Neural progenitor cell (in vitro differentiated cells): Measurements from ENCODE around the gene GOLT1A. TPM values are rescaled to one million over a fixed set of nuclear protein-coding genes. Genes with fewer than 3 reads are reported as not detected.

ENCODE experiments used
- DNase-seq: peaks from one replicate; pipeline ENCODE4 v3.0.0-alpha.2; 2016; ENCODE audit warnings: low spot score
- H2AFZ ChIP-seq: fragments of 200-600 bp; sonication (generic); replicated peaks from 2 replicates; pipeline ENCODE4 v1.6.1; 2016; ENCODE audit warnings: antibody characterized with exemption
- H3F3A ChIP-seq: fragments of 200-600 bp; sonication (generic); 2 replicates; pipeline ENCODE4 v1.6.1; 2016; ENCODE audit warnings: antibody characterized with exemption, low read depth
- H3K27ac ChIP-seq: fragments of 200-600 bp; sonication (generic); 2 replicates; pipeline ENCODE4 v1.5.1; 2016; ENCODE audit warnings: mild to moderate bottlenecking
- H3K27me3 ChIP-seq: fragments of 200-600 bp; sonication (generic); 2 replicates; pipeline ENCODE4 v1.6.1; 2016; ENCODE audit warnings: mild to moderate bottlenecking, moderate library complexity
- H3K36me3 ChIP-seq: fragments of 200-600 bp; sonication (generic); 2 replicates; pipeline ENCODE4 v1.5.1; 2016
- H3K4me1 ChIP-seq: fragments of 200-600 bp; sonication (generic); 2 replicates; pipeline ENCODE4 v1.6.1; 2016; ENCODE audit warnings: mixed run types
- H3K4me2 ChIP-seq: fragments of 200-600 bp; sonication (generic); 2 replicates; pipeline ENCODE4 v1.6.1; 2016
- H3K4me3 ChIP-seq: fragments of 200-600 bp; sonication (generic); 2 replicates; pipeline ENCODE4 v1.5.1; 2016
- H3K79me2 ChIP-seq: fragments of 200-600 bp; sonication (generic); 2 replicates; pipeline ENCODE4 v1.6.1; 2016; ENCODE audit warnings: low read depth
- H3K9ac ChIP-seq: fragments of 200-600 bp; sonication (generic); 2 replicates; pipeline ENCODE4 v1.6.1; 2016
- H3K9me3 ChIP-seq: fragments of 200-600 bp; sonication (generic); 2 replicates; pipeline ENCODE4 v1.5.1; 2016; ENCODE audit warnings: low read depth
- H4K20me1 ChIP-seq: fragments of 200-600 bp; sonication (generic); 2 replicates; pipeline ENCODE4 v1.6.1; 2016; ENCODE audit warnings: low read depth
- H3K27ac Mint-ChIP-seq: 3 replicates; pipeline ENCODE4 v1.8.0; 2021; ENCODE audit warnings: mixed read lengths
- H3K27me3 Mint-ChIP-seq: 2 replicates; pipeline ENCODE4 v1.8.0; 2022; ENCODE audit warnings: low read depth, mild to moderate bottlenecking, inconsistent platforms, moderate library complexity, mixed read lengths; ENCODE audit not compliant: insufficient read depth
- H3K36me3 Mint-ChIP-seq: 3 replicates; pipeline ENCODE4 v1.8.0; 2021; ENCODE audit warnings: mixed read lengths
- H3K4me1 Mint-ChIP-seq: 3 replicates; pipeline ENCODE4 v1.8.0; 2021; ENCODE audit warnings: mixed read lengths
- H3K4me3 Mint-ChIP-seq: 3 replicates; pipeline ENCODE4 v1.8.0; 2021; ENCODE audit warnings: mild to moderate bottlenecking, moderate library complexity, mixed read lengths
- H3K9me3 Mint-ChIP-seq: 3 replicates; pipeline ENCODE4 v1.8.0; 2020; ENCODE audit warnings: mixed read lengths
- CTCF ChIP-seq: fragments of 200-600 bp; sonication (generic); IDR thresholded peaks from 2 replicates; pipeline ENCODE4 v1.5.1; 2017; ENCODE audit warnings: antibody characterized with exemption, mild to moderate bottlenecking
- EZH2 ChIP-seq: fragments of 200-600 bp; sonication (generic); IDR thresholded peaks from 2 replicates; pipeline ENCODE4 v1.6.1; 2017; ENCODE audit warnings: antibody characterized with exemption, mild to moderate bottlenecking, moderate library complexity
- EZH2phosphoT487 ChIP-seq: fragments of 200-600 bp; sonication (generic); IDR thresholded peaks from 2 replicates; pipeline ENCODE4 v1.6.1; 2017; ENCODE audit warnings: antibody characterized with exemption
- total RNA-seq: library from RNA; depleted of rRNA; stranded (reverse); fragments of >200 nt; gene quantifications from 2 replicates; pipeline ENCODE4 v1.2.3, GENCODE V29; 2015; ENCODE audit warnings: low replicate concordance

The GOLT1A gene
- total RNA-seq, 1 donor from 2014 or later = not detected

- Mint-ChIP-seq H3K27ac (no peak overlapping the region), H3K4me3 (no peak overlapping the region), H3K9me3 (no peaks in the 10 kb centered on the region), H3K4me1 (no peaks in the 10 kb centered on the region), H3K27me3 (peaks cover 14% of the 10 kb centered on the region), H3K36me3 (no peaks in the 10 kb centered on the region)
- no peaks in the 10 kb centered on the region for H3K4me1 ChIP-seq
- H3K36me3 ChIP-seq = no peaks in the 10 kb centered on the region
- H3K9ac ChIP-seq = no peak overlapping the region
- TF ChIP-seq CTCF (no peak), EZH2phosphoT487 (no peak), EZH2 (no peak)
- H3K4me3 ChIP-seq = no peak overlapping the region
- no peak overlapping the region for H3K27ac ChIP-seq
- no peaks in the 10 kb centered on the region for H3K79me2 ChIP-seq
- peaks cover 4% of the 10 kb centered on the region for H4K20me1 ChIP-seq
- H3F3A ChIP-seq = no peaks in the 10 kb centered on the region
- H2AFZ ChIP-seq = no peak overlapping the region
- no peak overlapping the region for H3K4me2 ChIP-seq
- no peaks in the 10 kb centered on the region for H3K9me3 ChIP-seq
- DNase-seq = no peak
- peaks cover 8% of the 10 kb centered on the region for H3K27me3 ChIP-seq
These were observed 8.3 kb downstream of the GOLT1A start for GRCh38 chr1:204205486-204205885.

GRCh38 chr1:204204944-204205343, 8.8 kb downstream of the GOLT1A start:
- no peak overlapping the region for H3K9ac ChIP-seq
- Mint-ChIP-seq H3K4me3 (no peak overlapping the region), H3K36me3 (no peaks in the 10 kb centered on the region), H3K27ac (no peak overlapping the region), H3K27me3 (peaks cover 14% of the 10 kb centered on the region), H3K9me3 (no peaks in the 10 kb centered on the region), H3K4me1 (no peaks in the 10 kb centered on the region)
- no peaks in the 10 kb centered on the region for H3K4me1 ChIP-seq
- H3K27ac ChIP-seq = no peak overlapping the region
- H3K4me2 ChIP-seq = no peak overlapping the region
- H2AFZ ChIP-seq = no peak overlapping the region
- H4K20me1 ChIP-seq = peaks cover 4% of the 10 kb centered on the region
- no peak for TF ChIP-seq CTCF
- TF ChIP-seq EZH2 = no peak
- no peak for TF ChIP-seq EZH2phosphoT487
- peaks cover 8% of the 10 kb centered on the region for H3K27me3 ChIP-seq
- no peak overlapping the region for H3K4me3 ChIP-seq
- no peaks in the 10 kb centered on the region for H3K9me3 ChIP-seq
- no peaks in the 10 kb centered on the region for H3K36me3 ChIP-seq
- no peaks in the 10 kb centered on the region for H3K79me2 ChIP-seq
- H3F3A ChIP-seq = no peaks in the 10 kb centered on the region
- DNase-seq = no peak

GRCh38 chr1:204203206-204203767, 10.5 kb downstream of the GOLT1A start:
- Mint-ChIP-seq H3K9me3 (no peaks in the 10 kb centered on the region), H3K27me3 (peaks cover 19% of the 10 kb centered on the region), H3K4me3 (no peak overlapping the region), H3K4me1 (no peaks in the 10 kb centered on the region), H3K27ac (no peak overlapping the region), H3K36me3 (no peaks in the 10 kb centered on the region)
- Histone ChIP-seq H3K79me2 (no peaks in the 10 kb centered on the region), H4K20me1 (peaks cover 4% of the 10 kb centered on the region), H2AFZ (no peak overlapping the region), H3K9me3 (no peaks in the 10 kb centered on the region), H3K27ac (no peak overlapping the region), H3K4me1 (no peaks in the 10 kb centered on the region), H3K4me3 (no peak overlapping the region), H3K36me3 (no peaks in the 10 kb centered on the region), H3K4me2 (no peak overlapping the region), H3K27me3 (peaks cover 8% of the 10 kb centered on the region), H3K9ac (no peak overlapping the region), H3F3A (no peaks in the 10 kb centered on the region)
- no peak for TF ChIP-seq EZH2
- no peak for TF ChIP-seq CTCF
- TF ChIP-seq EZH2phosphoT487 = no peak
- no peak for DNase-seq
